CD4-positive, alpha-beta T cell treated with Interleukin-17A for 1 hour (primary cell): ENCODE measurements around the gene DNAJB13.

ENCODE experiments used
- DNase-seq: peaks from one replicate; pipeline ENCODE4 v3.0.0-alpha.2; 2020

Gene DNAJB13

DNA sequence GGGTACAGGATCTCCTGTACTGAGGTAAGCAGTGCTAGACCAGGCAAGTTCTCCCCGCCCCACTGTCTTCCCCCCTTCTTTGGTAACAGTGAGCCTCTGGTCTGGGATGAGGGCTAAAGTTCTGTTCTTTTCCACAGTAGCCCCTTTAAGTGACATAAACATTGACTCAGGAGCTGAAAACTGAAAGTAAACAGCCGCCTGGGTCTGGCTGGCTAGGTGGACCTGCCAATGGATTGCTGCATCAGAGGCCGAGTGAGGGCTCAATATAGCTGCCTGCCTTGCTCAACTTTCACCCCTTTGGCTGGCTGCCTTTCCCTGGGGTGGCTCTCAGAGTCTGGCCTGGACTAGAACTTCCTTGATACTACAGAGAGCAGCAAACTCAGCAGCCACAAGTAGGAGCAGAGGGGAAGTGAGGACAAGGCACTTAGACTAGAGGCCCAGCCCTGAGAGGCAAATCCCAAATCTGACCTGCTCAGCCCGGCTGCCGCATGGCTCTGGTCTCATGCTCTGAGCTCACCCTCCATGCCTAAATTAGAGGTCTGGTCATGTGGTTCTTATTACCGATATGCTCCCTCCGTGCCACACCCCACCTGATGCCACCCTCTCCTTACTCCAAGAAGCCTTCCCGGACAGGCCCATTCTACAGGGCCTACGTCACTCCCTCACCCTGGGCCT is 67.6 kb downstream of the DNAJB13 start:
- no peak for DNase-seq

DNA sequence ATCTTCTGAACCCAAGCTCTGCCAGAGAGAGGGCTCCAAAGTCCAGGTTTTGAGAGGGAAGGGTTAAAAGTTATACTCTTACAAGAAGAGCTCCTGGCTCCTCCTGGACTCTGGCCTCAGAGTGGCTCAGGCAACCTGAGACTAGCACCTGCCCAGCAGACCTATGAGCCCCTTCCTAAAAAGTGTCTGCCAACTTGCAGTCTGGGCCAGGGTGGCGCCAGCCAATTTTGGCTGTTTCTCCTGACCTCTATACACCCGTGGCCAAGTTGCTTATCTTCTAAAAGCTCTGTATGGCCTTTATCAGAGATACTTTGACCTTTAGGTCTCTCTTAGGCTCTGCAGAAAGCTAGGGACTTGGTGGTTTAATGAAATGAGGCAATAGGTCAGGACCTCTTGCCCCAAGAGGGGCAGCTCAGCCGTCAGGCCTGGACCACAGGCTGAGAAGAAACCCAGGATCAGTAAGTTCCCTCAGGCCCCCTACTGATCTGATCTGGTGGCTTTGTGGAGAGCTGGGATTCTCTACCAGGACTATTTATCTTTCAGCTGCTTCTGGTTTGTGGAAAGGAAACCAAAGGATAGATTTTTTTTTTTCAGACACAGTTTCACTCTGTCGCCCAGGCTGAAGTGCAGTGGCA is 68.4 kb downstream of the DNAJB13 start:
- DNase-seq, result no peak

DNA sequence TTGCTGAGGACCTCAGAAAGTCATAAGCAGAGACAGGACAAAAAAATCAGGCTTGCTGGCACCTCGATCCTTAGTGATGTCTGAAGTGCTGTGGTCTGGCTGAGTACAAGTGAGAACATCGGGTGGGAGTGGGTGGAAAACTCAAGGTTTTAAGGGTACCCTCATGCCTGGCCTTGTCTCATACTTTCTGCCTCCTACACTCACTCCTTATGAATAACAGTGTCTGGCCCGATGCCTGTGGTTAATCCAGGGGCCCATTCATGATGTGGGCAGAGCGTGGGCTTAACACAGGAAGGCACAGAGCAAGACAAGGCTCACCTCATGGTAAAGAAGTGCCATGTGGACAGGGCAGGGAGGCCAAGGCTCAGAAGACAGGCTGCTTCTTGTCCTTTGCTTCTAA is 69.0 kb downstream of the DNAJB13 start:
- peak; percentile 44 for DNase-seq
